ENCODE measurements around the gene RNF222.

DNA sequence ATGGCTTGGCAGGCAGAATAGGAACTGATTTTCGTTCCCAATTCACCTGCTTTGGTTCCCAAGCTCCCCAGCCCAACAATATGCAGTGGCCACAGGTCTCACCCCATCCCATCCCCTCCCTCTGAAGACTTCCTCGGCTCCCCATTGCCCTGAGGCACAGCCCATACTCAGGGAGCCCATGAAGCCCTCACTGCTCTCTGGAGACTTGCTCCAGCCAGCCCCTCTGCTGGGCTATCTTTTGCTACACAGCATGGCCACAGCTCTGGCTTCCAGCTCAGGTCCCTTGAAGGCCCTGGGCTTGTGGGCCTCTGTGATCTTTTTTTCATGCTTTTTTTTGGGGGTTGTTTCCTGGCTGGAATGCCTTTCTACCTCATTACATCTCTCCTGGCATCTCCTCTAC lies 8.5 kb upstream of the RNF222 start:
- TF ChIP-seq POLR2A (IDR thresholded peaks at IDR 0.05): no peak
- TF ChIP-seq, protein P1, sequence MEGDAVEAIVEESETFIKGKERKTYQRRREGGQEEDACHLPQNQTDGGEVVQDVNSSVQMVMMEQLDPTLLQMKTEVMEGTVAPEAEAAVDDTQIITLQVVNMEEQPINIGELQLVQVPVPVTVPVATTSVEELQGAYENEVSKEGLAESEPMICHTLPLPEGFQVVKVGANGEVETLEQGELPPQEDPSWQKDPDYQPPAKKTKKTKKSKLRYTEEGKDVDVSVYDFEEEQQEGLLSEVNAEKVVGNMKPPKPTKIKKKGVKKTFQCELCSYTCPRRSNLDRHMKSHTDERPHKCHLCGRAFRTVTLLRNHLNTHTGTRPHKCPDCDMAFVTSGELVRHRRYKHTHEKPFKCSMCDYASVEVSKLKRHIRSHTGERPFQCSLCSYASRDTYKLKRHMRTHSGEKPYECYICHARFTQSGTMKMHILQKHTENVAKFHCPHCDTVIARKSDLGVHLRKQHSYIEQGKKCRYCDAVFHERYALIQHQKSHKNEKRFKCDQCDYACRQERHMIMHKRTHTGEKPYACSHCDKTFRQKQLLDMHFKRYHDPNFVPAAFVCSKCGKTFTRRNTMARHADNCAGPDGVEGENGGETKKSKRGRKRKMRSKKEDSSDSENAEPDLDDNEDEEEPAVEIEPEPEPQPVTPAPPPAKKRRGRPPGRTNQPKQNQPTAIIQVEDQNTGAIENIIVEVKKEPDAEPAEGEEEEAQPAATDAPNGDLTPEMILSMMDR (IDR thresholded peaks at IDR 0.05): no peak
